Forelimb muscle (tissue), 1 donor: ENCODE measurements around the gene KSR1. TPM values are rescaled to one million over a fixed set of nuclear protein-coding genes. Genes with fewer than 3 reads are reported as not detected.

ENCODE experiments used
- DNase-seq: peaks from one replicate; pipeline ENCODE4 v3.0.0-alpha.2; 2013; ENCODE audit warnings: low read depth
- polyA plus RNA-seq: library from polyadenylated mRNA; unstranded; fragments of 120-200 nt; gene quantifications from one replicate; pipeline ENCODE4 v1.2.1, GENCODE V29; 2013; ENCODE audit not compliant: insufficient read length

The KSR1 gene
- polyA plus RNA-seq, 1 donor, result 104 TPM

GRCh38 chr17:27569884-27570577, 113.8 kb downstream of the KSR1 start:
- no peak for DNase-seq

DNA sequence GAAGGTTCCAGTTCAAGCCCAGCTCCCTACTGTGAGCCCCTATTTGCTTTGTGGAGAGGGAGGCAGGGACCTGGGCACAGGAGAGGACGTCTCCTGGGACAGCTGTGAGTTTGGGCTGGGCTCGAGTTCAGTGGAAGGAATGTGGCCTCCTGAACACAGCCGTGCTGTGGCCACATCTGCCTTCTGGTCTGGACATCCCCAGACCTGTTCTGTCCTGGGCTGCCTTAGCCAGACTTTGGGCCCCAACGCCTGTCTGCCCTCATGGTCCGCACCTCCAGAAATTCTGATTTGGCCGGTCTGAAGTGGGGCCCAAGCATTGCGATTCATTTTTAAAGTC, 114.3 kb downstream of the KSR1 start:
- no peak for DNase-seq

GRCh38 chr17:27571563-27572352, 115.5 kb downstream of the KSR1 start:
- DNase-seq, result no peak

DNA sequence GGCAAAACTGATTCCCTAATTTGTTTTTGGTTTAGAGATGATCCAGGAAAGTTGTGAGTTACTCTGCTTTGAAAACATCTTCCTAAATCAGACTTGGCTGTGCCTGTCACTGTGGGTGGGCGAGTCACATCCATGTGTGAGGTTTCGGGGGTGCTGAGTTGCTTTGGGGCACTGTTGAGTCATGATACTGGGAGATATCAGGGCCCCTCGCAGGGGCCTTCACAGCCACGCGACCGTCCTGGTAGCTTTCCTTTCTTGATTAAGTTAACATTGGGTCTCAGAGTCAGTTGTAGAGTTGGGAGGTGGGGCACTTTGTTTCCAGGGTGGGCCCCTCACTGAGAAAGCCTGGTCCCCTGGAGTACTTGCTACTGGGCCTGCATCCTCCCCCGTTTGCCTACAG, 116.4 kb downstream of the KSR1 start:
- no peak for DNase-seq

GRCh38 chr17:27573548-27573947, 117.3 kb downstream of the KSR1 start:
- DNase-seq, result no peak

- no peak for DNase-seq
Observed at GRCh38 chr17:27573971-27574525, 117.8 kb downstream of the KSR1 start.

DNA sequence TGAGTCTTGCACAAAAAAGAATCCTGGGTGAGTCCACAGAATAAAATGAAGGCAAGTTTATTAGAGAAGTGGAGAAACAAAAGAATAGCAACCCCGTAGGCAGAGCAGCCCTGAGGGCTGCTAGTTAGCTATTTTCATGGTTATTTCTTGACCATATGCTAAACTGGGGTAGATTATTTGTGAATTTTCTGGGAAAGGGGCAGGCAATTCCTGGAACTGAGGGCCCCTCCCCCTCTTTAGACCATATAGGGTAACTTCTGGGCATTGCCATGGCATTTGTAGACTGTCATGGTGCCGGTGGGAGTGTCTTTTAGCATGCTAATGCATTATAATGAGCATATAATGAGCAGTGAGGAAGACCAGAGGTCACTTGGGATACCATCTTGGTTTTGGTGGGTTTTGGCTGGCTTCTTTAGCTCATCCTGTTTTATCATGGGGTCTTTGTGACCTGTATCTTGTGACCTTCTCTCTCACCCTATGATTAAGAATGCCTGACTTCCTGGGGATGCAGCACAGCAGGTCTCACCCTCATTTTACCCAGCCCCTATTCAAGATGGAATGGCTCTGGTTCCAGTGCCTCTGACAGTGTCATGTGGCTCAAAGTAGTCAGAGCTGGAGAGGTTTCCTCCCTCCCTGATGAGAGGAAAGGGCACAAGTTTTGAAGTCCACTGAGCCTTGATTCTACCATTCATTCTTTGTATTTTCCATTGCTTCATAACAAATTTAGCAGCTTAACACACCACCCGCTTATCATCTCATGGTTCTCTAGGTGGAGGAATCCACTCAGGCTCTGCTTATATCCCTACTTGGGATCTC, 119.1 kb downstream of the KSR1 start:
- DNase-seq, result no peak

DNA sequence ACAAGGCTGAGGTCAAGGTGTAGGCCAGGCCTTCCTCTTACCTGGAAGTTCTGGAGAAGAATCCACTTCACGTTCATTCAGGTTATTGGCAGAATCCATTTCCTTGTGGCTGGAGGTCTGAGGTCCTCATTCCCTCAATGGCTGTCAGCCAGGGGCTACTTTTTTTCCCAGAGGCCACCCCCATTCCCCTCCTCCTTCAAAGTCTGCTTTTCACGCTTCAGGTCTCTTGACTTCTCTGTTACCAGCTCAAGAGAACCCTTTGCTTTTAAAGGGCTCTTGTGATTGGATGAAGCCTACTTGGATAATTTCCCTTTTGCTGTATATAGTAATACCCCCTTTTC, 119.6 kb downstream of the KSR1 start:
- no peak for DNase-seq

DNA sequence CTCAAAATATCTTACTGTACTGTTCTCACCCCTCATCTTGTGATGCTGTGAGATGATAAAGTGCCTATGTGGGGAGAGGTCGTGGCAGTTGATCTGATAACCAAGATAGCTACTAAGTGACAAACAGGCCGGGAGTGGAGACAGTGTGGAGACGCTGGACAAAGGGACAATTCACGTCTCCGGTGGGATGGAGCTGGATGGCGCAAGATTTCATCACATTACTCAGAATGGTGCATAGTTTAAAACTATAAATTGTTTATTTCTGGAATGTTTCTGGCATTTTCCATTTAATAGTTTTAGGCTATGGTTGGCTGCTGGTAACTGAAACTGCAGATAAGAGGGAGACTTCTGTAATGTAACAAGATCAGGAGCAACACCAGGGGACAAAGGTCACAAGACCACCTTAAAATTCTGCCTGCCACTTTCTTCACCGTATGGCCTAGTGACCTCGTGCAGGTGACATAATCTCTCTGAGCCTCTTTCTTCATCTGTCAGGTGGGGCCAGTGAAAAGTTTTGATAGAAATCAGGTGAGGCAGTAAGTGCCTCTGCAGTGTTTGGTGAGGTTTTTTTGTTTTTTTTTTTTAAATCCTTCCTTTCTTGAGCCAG, 120.3 kb downstream of the KSR1 start:
- DNase-seq, result no peak

GRCh38 chr17:27577121-27577761, 121.0 kb downstream of the KSR1 start:
- DNase-seq, result no peak

- DNase-seq, result no peak
Observed at GRCh38 chr17:27577884-27578717, 121.9 kb downstream of the KSR1 start.

DNA sequence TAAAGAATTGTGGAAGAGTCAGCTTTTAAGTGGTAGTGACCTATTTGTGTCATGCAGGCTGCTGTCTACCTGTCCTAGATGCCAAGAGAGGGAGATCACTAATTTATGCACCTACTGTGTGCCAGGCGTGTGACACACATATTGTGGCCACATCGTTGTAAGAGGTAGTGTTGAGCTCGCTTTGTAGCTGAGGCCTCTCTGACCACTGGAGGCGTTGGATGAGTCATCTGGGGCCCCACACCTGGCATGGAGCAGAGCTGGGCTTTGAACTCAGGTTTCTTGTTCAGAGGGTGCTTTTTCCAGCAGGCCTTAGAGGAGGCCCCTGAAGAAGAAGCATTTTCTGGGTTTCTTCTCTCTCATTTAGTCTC, 122.5 kb downstream of the KSR1 start:
- DNase-seq, result no peak

DNA sequence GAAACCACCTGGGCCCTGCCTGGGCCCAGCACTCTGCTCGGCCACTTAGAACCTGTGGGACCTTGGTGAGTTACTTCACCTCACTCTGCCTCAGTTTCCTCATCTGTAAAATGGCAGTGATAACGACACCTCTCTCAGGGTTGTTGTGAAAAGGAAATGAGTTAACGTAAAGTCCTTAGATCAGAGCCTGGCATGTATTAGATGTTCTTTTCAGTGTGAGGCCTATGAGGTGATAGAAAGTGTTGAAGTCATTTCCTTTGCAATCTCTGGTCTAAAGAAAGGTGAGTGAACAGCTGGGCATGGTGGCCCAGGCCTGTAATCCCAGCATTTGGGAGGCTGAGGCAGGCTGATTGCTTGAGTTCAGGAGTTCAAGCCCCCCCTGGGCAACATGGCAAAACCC, 123.1 kb downstream of the KSR1 start:
- no peak for DNase-seq

DNA sequence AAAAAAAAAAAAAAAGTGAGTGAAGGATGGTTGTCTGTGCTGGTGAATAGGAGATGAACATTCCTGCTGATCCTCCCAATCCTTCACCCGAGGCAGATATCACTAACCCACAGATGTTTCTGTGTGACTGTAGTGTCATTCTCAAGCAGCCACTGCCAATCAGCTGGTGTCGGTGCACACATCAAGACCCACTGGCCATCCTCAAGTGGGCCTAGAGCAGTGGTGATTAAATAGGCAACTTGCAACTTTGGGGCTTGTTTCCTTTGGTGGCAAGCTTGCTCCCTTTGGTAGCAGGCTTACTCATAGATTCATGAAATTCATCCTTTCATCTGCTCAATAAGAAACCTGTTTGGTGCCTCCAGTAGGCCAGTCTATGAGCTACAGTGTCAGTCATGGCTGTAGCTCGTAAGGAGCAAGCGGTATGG, 123.7 kb downstream of the KSR1 start:
- no peak for DNase-seq

- no peak for DNase-seq
Observed at GRCh38 chr17:27581016-27581415, 124.8 kb downstream of the KSR1 start.

DNA sequence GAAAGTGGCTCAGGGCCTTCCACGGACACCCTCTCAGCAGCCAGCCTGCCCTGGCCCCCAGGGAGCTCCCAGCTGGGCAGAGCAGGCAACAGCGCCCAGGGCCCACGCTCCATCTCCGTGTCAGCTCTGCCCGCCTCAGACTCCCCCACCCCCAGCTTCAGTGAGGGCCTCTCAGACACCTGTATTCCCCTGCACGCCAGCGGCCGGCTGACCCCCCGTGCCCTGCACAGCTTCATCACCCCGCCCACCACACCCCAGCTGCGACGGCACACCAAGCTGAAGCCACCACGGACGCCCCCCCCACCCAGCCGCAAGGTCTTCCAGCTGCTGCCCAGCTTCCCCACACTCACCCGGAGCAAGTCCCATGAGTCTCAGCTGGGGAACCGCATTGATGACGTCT, 126.4 kb downstream of the KSR1 start:
- no peak for DNase-seq

DNA sequence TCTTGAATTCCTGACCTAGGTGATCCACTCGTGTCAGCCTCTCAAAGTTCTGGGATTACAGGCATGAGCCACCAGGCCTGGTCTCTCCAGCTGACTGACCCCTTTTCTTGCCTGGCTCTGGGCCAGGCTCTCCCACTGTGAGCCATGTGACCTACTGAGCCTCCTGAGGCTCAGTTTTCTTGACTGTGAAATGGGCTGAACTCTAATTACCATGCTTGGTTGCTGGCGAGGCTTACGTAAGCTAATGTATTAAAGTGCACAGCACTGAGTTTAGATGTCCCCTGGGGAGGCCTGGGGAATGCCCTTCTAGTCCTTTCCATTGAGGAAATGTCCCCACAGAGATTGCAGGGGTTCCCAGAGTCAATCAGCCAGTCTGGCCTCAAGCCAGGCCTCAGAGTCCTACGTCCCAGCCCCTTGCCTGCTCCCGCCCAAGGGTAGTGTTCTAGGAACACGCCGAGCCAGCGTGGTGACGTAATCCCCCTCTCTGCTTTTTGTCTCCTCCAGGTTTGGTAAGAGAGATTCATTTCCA, 129.0 kb downstream of the KSR1 start:
- DNase-seq, result no peak

DNA sequence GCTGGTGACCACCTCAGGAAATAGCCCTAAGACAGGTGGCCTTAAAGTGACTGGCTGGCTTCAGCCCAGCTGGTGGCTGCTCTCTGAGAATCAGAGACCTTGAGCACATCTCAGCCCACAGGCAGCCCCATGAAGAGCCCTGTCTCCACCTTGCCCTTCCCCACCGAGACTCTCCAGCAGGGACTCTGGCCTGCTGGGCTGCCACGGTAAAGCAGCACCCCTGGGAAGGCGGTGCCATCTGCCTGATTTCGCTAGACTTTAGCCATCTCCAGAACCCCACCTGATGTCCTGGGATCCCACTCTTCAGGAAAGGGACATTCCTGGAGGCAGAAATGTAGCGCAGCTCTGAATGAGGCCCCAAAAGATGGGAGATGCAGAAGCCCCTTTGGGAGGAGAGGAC, 129.5 kb downstream of the KSR1 start:
- no peak for DNase-seq

GRCh38 chr17:27586203-27586721, 130.0 kb downstream of the KSR1 start:
- no peak for DNase-seq

- DNase-seq, result no peak
Observed at GRCh38 chr17:27588354-27588753, 132.1 kb downstream of the KSR1 start.
